ENCODE results near the gene F13B.
A peak's percentile ranks its signal among the peaks of the same experiment; 100 is the strongest.
"Not testable (repeated sequence)": the region's sequence is repeated elsewhere in the genome, so short reads cannot be mapped to it uniquely, and the experiment has no call there.

F13B gene

GRCh38 chr1:197066719-197067456 lies at the start of gene F13B:
TSS of gene F13B (minus strand) at chr1:197067260. CDS start at chr1:197067223, 37 bp downstream.
- no peaks in the 10 kb centered on the region for H3K36me3 ChIP-seq (ENCODE audit: insufficient read depth, low read length)
- no peaks in the 10 kb centered on the region for H3K79me2 ChIP-seq (ENCODE audit: control insufficient read depth, insufficient read depth, low read length, unreplicated experiment)
- peak within 1 kb of the TSS; percentile 22 for H2AFZ ChIP-seq (ENCODE audit: low read length, unreplicated experiment)
- H3K27me3 ChIP-seq (ENCODE audit: insufficient read depth, low read length) = no peaks in the 10 kb centered on the region
- no peaks in the 10 kb centered on the region for H3K4me1 ChIP-seq (ENCODE audit: control insufficient read depth, insufficient read depth, low read length, unreplicated experiment)
- H3K27ac ChIP-seq (ENCODE audit: low read depth, low read length) = no peak within 1 kb of the TSS
- no peak within 1 kb of the TSS for H3K4me3 ChIP-seq (ENCODE audit: low read depth, low read length)

DNA sequence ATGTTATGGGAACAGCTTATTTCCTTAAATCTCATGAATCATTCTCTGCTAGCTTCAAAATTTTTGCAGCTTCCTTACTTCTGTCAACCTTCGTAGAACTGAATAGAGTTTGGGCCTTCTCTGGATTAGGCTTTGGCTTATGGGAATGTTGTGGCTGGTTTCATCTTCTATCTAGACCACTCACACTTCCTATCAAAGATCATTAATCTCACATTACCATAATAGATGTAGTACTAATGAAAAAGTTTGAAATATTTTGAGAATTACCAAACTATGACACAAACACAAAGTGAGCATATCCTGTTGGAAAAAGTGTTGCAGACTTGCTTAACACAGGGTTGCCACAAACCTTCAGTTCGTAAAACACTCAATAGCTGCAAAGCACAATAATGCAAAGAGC lies 49.1 kb upstream of the F13B start:
- no peaks in the 10 kb centered on the region for H3K27me3 ChIP-seq (ENCODE audit: insufficient read depth, low read length)
- no peaks in the 10 kb centered on the region for H3K4me1 ChIP-seq (ENCODE audit: control insufficient read depth, insufficient read depth, low read length, unreplicated experiment)
- H3K4me3 ChIP-seq (ENCODE audit: low read depth, low read length) = no peak overlapping the region
- H3K27ac ChIP-seq (ENCODE audit: low read depth, low read length) = no peak overlapping the region
- H2AFZ ChIP-seq (ENCODE audit: low read length, unreplicated experiment) = no peak overlapping the region
- peaks cover 38% of the 10 kb centered on the region for H3K36me3 ChIP-seq (ENCODE audit: insufficient read depth, low read length)
- H3K79me2 ChIP-seq (ENCODE audit: control insufficient read depth, insufficient read depth, low read length, unreplicated experiment) = no peaks in the 10 kb centered on the region

GRCh38 chr1:197106869-197107268 lies 39.8 kb upstream of the F13B start:
- Histone ChIP-seq H3K79me2 (ENCODE audit: control insufficient read depth, insufficient read depth, low read length, unreplicated experiment) (peaks cover 4% of the 10 kb centered on the region), H3K4me3 (ENCODE audit: low read depth, low read length) (no peak overlapping the region), H3K27me3 (ENCODE audit: insufficient read depth, low read length) (no peaks in the 10 kb centered on the region), H2AFZ (ENCODE audit: low read length, unreplicated experiment) (no peak overlapping the region), H3K27ac (ENCODE audit: low read depth, low read length) (no peak overlapping the region), H3K4me1 (ENCODE audit: control insufficient read depth, insufficient read depth, low read length, unreplicated experiment) (no peaks in the 10 kb centered on the region), H3K36me3 (ENCODE audit: insufficient read depth, low read length) (peaks cover 46% of the 10 kb centered on the region)

- H3K27me3 ChIP-seq (ENCODE audit: insufficient read depth, low read length) = no peaks in the 10 kb centered on the region
- H3K79me2 ChIP-seq (ENCODE audit: control insufficient read depth, insufficient read depth, low read length, unreplicated experiment) = no peaks in the 10 kb centered on the region
- H3K36me3 ChIP-seq (ENCODE audit: insufficient read depth, low read length) = peaks cover 40% of the 10 kb centered on the region
These were observed 36.2 kb upstream of the F13B start for GRCh38 chr1:197103300-197103699.

GRCh38 chr1:197101978-197102377 lies 34.9 kb upstream of the F13B start:
- no peak overlapping the region for H3K27ac ChIP-seq (ENCODE audit: low read depth, low read length)
- H3K79me2 ChIP-seq (ENCODE audit: control insufficient read depth, insufficient read depth, low read length, unreplicated experiment) = no peaks in the 10 kb centered on the region
- H3K36me3 ChIP-seq (ENCODE audit: insufficient read depth, low read length) = peaks cover 26% of the 10 kb centered on the region
- no peak overlapping the region for H2AFZ ChIP-seq (ENCODE audit: low read length, unreplicated experiment)
- no peaks in the 10 kb centered on the region for H3K4me1 ChIP-seq (ENCODE audit: control insufficient read depth, insufficient read depth, low read length, unreplicated experiment)
- no peak overlapping the region for H3K4me3 ChIP-seq (ENCODE audit: low read depth, low read length)
- H3K27me3 ChIP-seq (ENCODE audit: insufficient read depth, low read length) = no peaks in the 10 kb centered on the region

More at GRCh38 chr1:197103300-197103699, 36.2 kb upstream of the F13B start:
- Histone ChIP-seq H2AFZ (ENCODE audit: low read length, unreplicated experiment) (no peak overlapping the region), H3K4me1 (ENCODE audit: control insufficient read depth, insufficient read depth, low read length, unreplicated experiment) (no peaks in the 10 kb centered on the region), H3K4me3 (ENCODE audit: low read depth, low read length) (no peak overlapping the region), H3K27ac (ENCODE audit: low read depth, low read length) (no peak overlapping the region)

GRCh38 chr1:197100677-197101076 lies 33.6 kb upstream of the F13B start:
- Histone ChIP-seq H3K4me1 (ENCODE audit: control insufficient read depth, insufficient read depth, low read length, unreplicated experiment) (no peaks in the 10 kb centered on the region), H3K79me2 (ENCODE audit: control insufficient read depth, insufficient read depth, low read length, unreplicated experiment) (no peaks in the 10 kb centered on the region), H3K4me3 (ENCODE audit: low read depth, low read length) (no peak overlapping the region), H3K36me3 (ENCODE audit: insufficient read depth, low read length) (peaks cover 23% of the 10 kb centered on the region), H2AFZ (ENCODE audit: low read length, unreplicated experiment) (no peak overlapping the region), H3K27ac (ENCODE audit: low read depth, low read length) (no peak overlapping the region), H3K27me3 (ENCODE audit: insufficient read depth, low read length) (no peaks in the 10 kb centered on the region)

GRCh38 chr1:197099444-197099843 lies 32.4 kb upstream of the F13B start:
- Histone ChIP-seq H3K4me1 (ENCODE audit: control insufficient read depth, insufficient read depth, low read length, unreplicated experiment) (no peaks in the 10 kb centered on the region), H3K36me3 (ENCODE audit: insufficient read depth, low read length) (peaks cover 19% of the 10 kb centered on the region), H3K79me2 (ENCODE audit: control insufficient read depth, insufficient read depth, low read length, unreplicated experiment) (no peaks in the 10 kb centered on the region), H3K4me3 (ENCODE audit: low read depth, low read length) (no peak overlapping the region), H2AFZ (ENCODE audit: low read length, unreplicated experiment) (no peak overlapping the region), H3K27me3 (ENCODE audit: insufficient read depth, low read length) (no peaks in the 10 kb centered on the region), H3K27ac (ENCODE audit: low read depth, low read length) (no peak overlapping the region)

GRCh38 chr1:197096971-197097370 lies 29.9 kb upstream of the F13B start:
- peaks cover 10% of the 10 kb centered on the region; the same call in 1 of the 2 replicates for H3K36me3 ChIP-seq (ENCODE audit: insufficient read depth, low read length)
- not testable (repeated sequence) for H2AFZ ChIP-seq (ENCODE audit: low read length, unreplicated experiment); H3K79me2 ChIP-seq (ENCODE audit: control insufficient read depth, insufficient read depth, low read length, unreplicated experiment); H3K4me1 ChIP-seq (ENCODE audit: control insufficient read depth, insufficient read depth, low read length, unreplicated experiment); H3K27ac ChIP-seq (ENCODE audit: low read depth, low read length); H3K27me3 ChIP-seq (ENCODE audit: insufficient read depth, low read length); H3K4me3 ChIP-seq (ENCODE audit: low read depth, low read length)

- Histone ChIP-seq H3K27ac (ENCODE audit: low read depth, low read length) (no peak overlapping the region), H3K4me1 (ENCODE audit: control insufficient read depth, insufficient read depth, low read length, unreplicated experiment) (no peaks in the 10 kb centered on the region), H3K4me3 (ENCODE audit: low read depth, low read length) (no peak overlapping the region), H2AFZ (ENCODE audit: low read length, unreplicated experiment) (no peak overlapping the region), H3K27me3 (ENCODE audit: insufficient read depth, low read length) (no peaks in the 10 kb centered on the region), H3K79me2 (ENCODE audit: control insufficient read depth, insufficient read depth, low read length, unreplicated experiment) (no peaks in the 10 kb centered on the region), H3K36me3 (ENCODE audit: insufficient read depth, low read length) (peaks cover 10% of the 10 kb centered on the region; the same call in 1 of the 2 replicates)
These were observed 29.1 kb upstream of the F13B start for GRCh38 chr1:197096137-197096536.

- Histone ChIP-seq H3K79me2 (ENCODE audit: control insufficient read depth, insufficient read depth, low read length, unreplicated experiment) (no peaks in the 10 kb centered on the region), H3K36me3 (ENCODE audit: insufficient read depth, low read length) (peaks cover 24% of the 10 kb centered on the region), H3K4me1 (ENCODE audit: control insufficient read depth, insufficient read depth, low read length, unreplicated experiment) (no peaks in the 10 kb centered on the region), H2AFZ (ENCODE audit: low read length, unreplicated experiment) (no peak overlapping the region), H3K4me3 (ENCODE audit: low read depth, low read length) (no peak overlapping the region), H3K27ac (ENCODE audit: low read depth, low read length) (no peak overlapping the region), H3K27me3 (ENCODE audit: insufficient read depth, low read length) (no peaks in the 10 kb centered on the region)
These were observed 26.3 kb upstream of the F13B start for GRCh38 chr1:197093226-197093885.

DNA sequence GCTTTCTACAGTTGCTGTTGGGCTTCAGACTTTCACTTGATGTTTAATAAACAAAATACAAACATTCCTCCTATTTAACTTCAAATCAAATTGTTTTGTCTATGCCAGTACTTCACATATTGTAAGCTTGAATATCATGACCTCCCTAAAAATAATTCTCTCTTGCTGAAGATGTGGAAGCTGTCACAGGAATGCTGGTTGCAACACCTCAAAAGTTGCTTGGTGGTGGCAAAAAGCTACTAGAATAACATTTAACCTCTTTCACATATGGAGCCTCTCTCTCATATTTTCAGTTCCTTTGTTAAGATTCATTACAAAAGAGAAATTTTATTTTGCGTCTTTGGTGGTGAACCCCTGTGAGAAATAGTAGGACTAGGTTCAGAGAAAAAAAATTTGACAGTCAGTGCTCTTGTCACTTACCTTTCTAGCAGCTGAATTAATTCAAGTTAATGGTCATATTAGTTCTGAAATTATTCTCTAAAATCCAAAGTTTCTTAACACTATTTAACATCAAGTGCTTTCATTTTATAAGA lies 25.5 kb upstream of the F13B start:
- Histone ChIP-seq H3K27ac (ENCODE audit: low read depth, low read length) (no peak overlapping the region), H3K4me3 (ENCODE audit: low read depth, low read length) (no peak overlapping the region), H3K79me2 (ENCODE audit: control insufficient read depth, insufficient read depth, low read length, unreplicated experiment) (no peaks in the 10 kb centered on the region), H2AFZ (ENCODE audit: low read length, unreplicated experiment) (no peak overlapping the region), H3K36me3 (ENCODE audit: insufficient read depth, low read length) (peaks cover 30% of the 10 kb centered on the region), H3K27me3 (ENCODE audit: insufficient read depth, low read length) (no peaks in the 10 kb centered on the region), H3K4me1 (ENCODE audit: control insufficient read depth, insufficient read depth, low read length, unreplicated experiment) (no peaks in the 10 kb centered on the region)

All from ACC112 (cell line).